Thyroid gland (tissue), 4 donors: ENCODE data around the gene FES. TPM values are rescaled to one million over a fixed set of nuclear protein-coding genes. Genes with fewer than 3 reads are reported as not detected.

Experiments
- DNase-seq, 2 donors: peaks; one replicate each; pipeline ENCODE4 v3.0.0-alpha.2; 2019
- H3K27ac ChIP-seq, 3 donors: fragments of 200-600 bp; sonication (generic); 1 replicate in 2 of 3; 2 replicates in 1 of 3; pipeline ENCODE4 v1.5.1; 2016 to 2019; ENCODE audit warnings: mild to moderate bottlenecking in 1 of 3, moderate library complexity in 1 of 3
- H3K27me3 ChIP-seq: fragments of 200-600 bp; sonication (generic); one replicate; pipeline ENCODE4 v1.5.1; 2019
- H3K36me3 ChIP-seq, 2 donors: fragments of 200-600 bp; sonication (generic); one replicate each; pipeline ENCODE4 v1.5.1; 2016 to 2019
- H3K4me1 ChIP-seq, 2 donors: fragments of 200-600 bp; sonication (generic); one replicate each; pipeline ENCODE4 v1.5.1; 2017 to 2019
- H3K4me3 ChIP-seq, 3 donors: fragments of 200-600 bp; sonication (generic); replicated peaks in 1 of 3; 1 replicate in 2 of 3; 2 replicates in 1 of 3; pipeline ENCODE4 v1.5.1; 2016; ENCODE audit warnings: mild to moderate bottlenecking in 1 of 3
- H3K9me3 ChIP-seq: fragments of 200-600 bp; sonication (generic); one replicate; pipeline ENCODE4 v1.5.1; 2017
- POLR2A ChIP-seq, 2 donors: fragments of 450-650 bp; IDR thresholded peaks; one replicate each; pipeline ENCODE4 v1.6.1; 2017; ENCODE audit warnings: antibody characterized with exemption in 2 of 2, mild to moderate bottlenecking in 2 of 2, moderate library complexity in 1 of 2
- WGBS, 2 donors: methylation state at CpG; one replicate each; pipeline ENCODE4 v1.1.5; 2017; 5-methylcytosine and 5-hydroxymethylcytosine counted together
- intact Hi-C: fragments of 100-400 bp; cut with DNase I; formaldehyde crosslinking; loops from one replicate; pipeline ENCODE4 v1.15.1; 2023
- total RNA-seq, 4 donors: library from RNA; depleted of rRNA; stranded (reverse); fragments of >200 nt; gene quantifications; one replicate each; pipeline ENCODE4 v1.2.3, GENCODE V29; 2016
- TF ChIP-seq, protein P1 (sequence below), 6 experiments: fragments of 200-600 bp in 3 of 6; fragments of 450-650 bp in 3 of 6; sonication (generic) in 3 of 6; IDR thresholded peaks; one replicate each; pipeline ENCODE4 v1.5.1; 2016 to 2019; ENCODE audit warnings: antibody characterized with exemption in 6 of 6, mild to moderate bottlenecking in 2 of 6, inconsistent platforms in 1 of 6, moderate library complexity in 1 of 6

Gene FES
- 10 to 100 TPM; 34.1 to 44.5 (median 36.0) TPM for total RNA-seq

DNA sequence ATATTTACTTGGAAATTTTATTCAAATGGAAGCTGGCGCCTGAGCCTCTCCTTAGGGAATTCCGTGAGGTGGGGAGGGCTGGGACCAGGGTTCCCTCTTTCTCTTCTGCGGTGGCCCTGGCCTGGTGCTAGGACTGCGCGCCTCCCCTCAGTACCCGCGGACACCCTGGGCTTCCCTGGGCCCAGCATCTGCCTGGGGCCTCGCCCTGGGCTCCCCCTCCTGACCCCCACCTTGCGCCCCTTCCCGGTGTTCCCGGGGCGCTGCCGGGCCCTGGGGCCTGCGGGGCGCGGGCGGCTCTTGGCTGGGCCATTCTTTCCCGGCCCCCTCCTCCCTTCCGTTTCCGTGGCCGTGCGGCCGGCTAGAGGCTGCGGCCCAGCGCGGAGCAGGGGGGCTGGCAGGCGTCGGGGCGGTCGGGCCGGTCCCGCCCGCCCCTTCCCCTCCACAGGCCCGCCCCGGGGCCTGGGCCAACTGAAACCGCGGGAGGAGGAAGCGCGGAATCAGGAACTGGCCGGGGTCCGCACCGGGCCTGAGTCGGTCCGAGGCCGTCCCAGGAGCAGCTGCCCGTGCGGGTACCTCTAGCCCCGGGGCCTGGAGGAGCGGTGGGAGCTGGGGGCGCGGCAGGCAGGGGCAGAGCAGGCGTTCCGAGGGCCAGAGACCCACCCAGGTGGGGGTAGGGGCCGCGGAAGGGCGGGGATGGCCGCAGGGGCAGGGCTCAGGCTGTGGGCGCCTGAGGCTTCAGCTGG lies at the start of gene FES:
TSS of gene FES (plus strand) at position 529 of the 743 bp plus-strand sequence. CDS start 542 bp downstream, outside the sequence.
- Histone ChIP-seq H3K9me3 (no peaks in the 10 kb centered on the region), H3K27me3 (no peaks in the 10 kb centered on the region), H3K36me3 (peaks cover 29 to 32% of the 10 kb centered on the region in 2 donors), H3K27ac (peak within 1 kb of the TSS; percentile 96 to 98 (median 96)), H3K4me1 (peaks cover 25 to 39% of the 10 kb centered on the region in 2 donors), H3K4me3 (peak within 1 kb of the TSS; percentile 52 to 77 (median 57))
- intact Hi-C loops = loop anchor here (10.0 kb wide), 1 partner anchor 559 kb away; no protein-coding TSS in a partner anchor
- TF ChIP-seq, protein P1, sequence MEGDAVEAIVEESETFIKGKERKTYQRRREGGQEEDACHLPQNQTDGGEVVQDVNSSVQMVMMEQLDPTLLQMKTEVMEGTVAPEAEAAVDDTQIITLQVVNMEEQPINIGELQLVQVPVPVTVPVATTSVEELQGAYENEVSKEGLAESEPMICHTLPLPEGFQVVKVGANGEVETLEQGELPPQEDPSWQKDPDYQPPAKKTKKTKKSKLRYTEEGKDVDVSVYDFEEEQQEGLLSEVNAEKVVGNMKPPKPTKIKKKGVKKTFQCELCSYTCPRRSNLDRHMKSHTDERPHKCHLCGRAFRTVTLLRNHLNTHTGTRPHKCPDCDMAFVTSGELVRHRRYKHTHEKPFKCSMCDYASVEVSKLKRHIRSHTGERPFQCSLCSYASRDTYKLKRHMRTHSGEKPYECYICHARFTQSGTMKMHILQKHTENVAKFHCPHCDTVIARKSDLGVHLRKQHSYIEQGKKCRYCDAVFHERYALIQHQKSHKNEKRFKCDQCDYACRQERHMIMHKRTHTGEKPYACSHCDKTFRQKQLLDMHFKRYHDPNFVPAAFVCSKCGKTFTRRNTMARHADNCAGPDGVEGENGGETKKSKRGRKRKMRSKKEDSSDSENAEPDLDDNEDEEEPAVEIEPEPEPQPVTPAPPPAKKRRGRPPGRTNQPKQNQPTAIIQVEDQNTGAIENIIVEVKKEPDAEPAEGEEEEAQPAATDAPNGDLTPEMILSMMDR (IDR thresholded peaks at IDR 0.05) = no peak
- peak in 1 of 2 donors; percentile 63 for TF ChIP-seq POLR2A (IDR thresholded peaks at IDR 0.05)
- DNase-seq = peak; percentile 67 to 71
- WGBS, 2 donors = 9 to 41% methylated on average over 2 to 30 of the region's 58 CpGs

DNA sequence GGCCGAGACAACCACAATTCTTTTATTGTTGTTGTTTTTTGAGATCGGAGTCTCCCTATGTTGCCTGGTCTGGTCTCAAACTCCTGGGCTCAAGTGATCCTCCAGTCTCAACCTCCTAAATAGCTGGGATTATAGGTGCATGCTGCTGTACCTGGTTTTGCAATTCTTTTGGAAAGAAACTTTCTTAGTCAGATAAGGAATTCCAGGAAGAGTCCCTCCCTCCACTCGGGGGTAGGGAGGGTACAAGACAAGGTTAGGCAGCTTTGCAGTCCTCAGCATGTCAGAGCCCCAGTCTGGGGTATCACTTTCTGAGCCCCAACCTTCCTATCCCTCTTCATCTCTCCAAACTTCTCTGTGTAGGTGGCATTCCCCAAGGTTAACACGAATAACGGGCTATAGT lies 49.7 kb upstream of the FES start:
- intact Hi-C loops = no loop called here
- Histone ChIP-seq H3K9me3 (no peaks in the 10 kb centered on the region), H3K27ac (no peak overlapping the region), H3K36me3 (no peaks in the 10 kb centered on the region), H3K27me3 (no peaks in the 10 kb centered on the region), H3K4me1 (peaks cover 11 to 17% of the 10 kb centered on the region in 2 donors), H3K4me3 (no peak overlapping the region)
- 68 to 70% methylated on average over 5 of the region's 5 CpGs for WGBS, 2 donors
- no peak for DNase-seq
- TF ChIP-seq POLR2A (IDR thresholded peaks at IDR 0.05) = no peak
- TF ChIP-seq, protein P1 (IDR thresholded peaks at IDR 0.05) = no peak

DNA sequence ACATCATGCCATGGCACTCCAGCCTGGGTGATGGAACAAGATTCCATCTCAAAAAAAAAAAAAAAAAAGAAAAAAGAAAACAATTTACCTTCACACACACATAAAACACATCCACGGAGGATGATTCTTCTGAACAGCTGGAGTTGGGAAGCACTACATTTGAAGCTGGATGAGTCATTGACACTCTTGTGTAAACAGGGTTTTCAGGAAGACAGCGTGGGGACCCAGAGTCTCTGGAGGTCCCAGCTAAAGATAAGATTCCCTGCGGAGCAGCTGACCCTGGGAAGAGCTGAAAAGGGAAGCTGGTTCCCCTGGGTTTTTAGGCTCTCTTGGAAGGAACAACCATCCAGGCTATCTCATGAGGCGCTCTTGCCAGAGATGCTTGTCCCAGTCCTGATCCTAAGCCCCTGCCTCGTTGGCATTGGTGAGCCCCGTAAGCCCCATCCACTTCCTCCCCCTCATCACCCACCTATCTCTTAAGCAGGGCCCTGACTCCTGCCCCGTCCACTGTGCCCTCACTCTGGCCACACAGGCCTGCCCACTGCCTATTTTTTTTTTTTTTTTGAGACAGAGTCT lies 47.9 kb upstream of the FES start:
- Histone ChIP-seq H3K36me3 (no peaks in the 10 kb centered on the region), H3K9me3 (no peaks in the 10 kb centered on the region), H3K4me3 (no peak overlapping the region), H3K27ac (no peak overlapping the region), H3K27me3 (no peaks in the 10 kb centered on the region), H3K4me1 (peaks cover 20 to 23% of the 10 kb centered on the region in 2 donors)
- no peak for DNase-seq
- no peak for TF ChIP-seq POLR2A (IDR thresholded peaks at IDR 0.05)
- TF ChIP-seq, protein P1 (IDR thresholded peaks at IDR 0.05) = no peak
- intact Hi-C loops = no loop called here
- 65 to 88% methylated on average over 7 of the region's 7 CpGs for WGBS, 2 donors

DNA sequence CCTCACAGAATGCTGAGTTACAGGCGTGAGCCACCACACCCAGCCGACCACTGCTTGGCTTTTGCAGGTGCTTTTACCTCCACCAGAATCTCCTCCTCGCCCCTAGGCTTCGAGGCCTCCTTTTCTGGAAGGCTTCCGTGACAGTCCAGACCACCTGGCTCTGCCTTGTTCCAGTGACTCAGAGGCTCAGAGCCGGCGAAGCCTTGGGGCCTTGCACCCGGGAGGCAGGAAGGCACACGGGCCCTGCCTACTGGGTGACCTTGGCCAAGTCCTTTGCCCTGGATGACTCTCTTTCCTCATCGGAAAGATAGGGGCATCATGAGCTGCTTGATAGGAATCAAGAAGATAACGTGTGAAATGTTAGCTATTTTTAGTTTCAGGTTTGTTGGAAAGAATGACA lies 47.2 kb upstream of the FES start:
- Histone ChIP-seq H3K4me1 (peaks cover 20 to 30% of the 10 kb centered on the region in 2 donors), H3K9me3 (no peaks in the 10 kb centered on the region), H3K4me3 (no peak overlapping the region), H3K36me3 (no peaks in the 10 kb centered on the region), H3K27me3 (no peaks in the 10 kb centered on the region), H3K27ac (no peak overlapping the region)
- no peak for DNase-seq
- TF ChIP-seq POLR2A (IDR thresholded peaks at IDR 0.05) = no peak
- WGBS, 2 donors = 87 to 91% methylated on average over 11 of the region's 11 CpGs
- intact Hi-C loops = no loop called here

DNA sequence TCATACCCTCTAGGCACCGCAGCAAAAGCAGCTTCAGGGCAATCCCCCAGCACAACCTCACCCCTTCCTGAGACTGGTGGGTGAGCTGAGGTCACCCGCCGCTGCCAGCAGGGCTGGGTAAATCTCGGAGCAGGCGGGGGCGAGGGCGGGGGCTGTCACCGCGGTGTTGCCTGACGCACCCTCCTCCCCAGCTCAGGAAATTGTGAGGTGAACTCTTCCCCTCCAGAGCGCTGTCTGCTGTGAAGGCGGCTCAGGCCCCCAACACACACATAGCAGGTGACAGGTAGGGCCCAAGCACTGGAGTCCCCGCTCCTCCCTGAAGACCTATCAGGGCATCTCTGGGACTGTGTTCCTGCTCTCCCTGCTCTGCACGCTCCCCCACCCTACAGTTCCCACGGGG lies 46.2 kb upstream of the FES start:
- Histone ChIP-seq H3K9me3 (no peaks in the 10 kb centered on the region), H3K4me3 (no peak overlapping the region), H3K27ac (no peak overlapping the region), H3K27me3 (no peaks in the 10 kb centered on the region), H3K4me1 (peaks cover 20 to 30% of the 10 kb centered on the region in 2 donors), H3K36me3 (no peaks in the 10 kb centered on the region)
- 86 to 87% methylated on average over 5 to 6 of the region's 15 CpGs for WGBS, 2 donors
- no peak for TF ChIP-seq POLR2A (IDR thresholded peaks at IDR 0.05)
- TF ChIP-seq, protein P1 (IDR thresholded peaks at IDR 0.05) = no peak
- intact Hi-C loops = no loop called here
- DNase-seq = no peak
